Activated CD4-positive, alpha-beta T cell treated with anti-CD3 and anti-CD28 coated beads, Interleukin-2, amount 50 U/mL, for 16 hours (primary cell): ENCODE results near the gene KBTBD3.

ENCODE experiments used
- DNase-seq: peaks from one replicate; pipeline ENCODE4 v3.0.0-alpha.2; 2020

KBTBD3 gene

GRCh38 chr11:106076919-106077608 is at the start of gene KBTBD3:
KBTBD3 (minus strand) TSS chr11:106077347; CDS start chr11:106059097, 18,250 bp downstream.
- DNase-seq, result peak; percentile 99

GRCh38 chr11:106121570-106122320 is 44.6 kb upstream of the KBTBD3 start:
- no peak for DNase-seq

GRCh38 chr11:106105986-106106385 is 28.8 kb upstream of the KBTBD3 start:
- no peak for DNase-seq

- no peak for DNase-seq
Measured at GRCh38 chr11:106101819-106102218, 24.7 kb upstream of the KBTBD3 start.

- DNase-seq, result no peak
Measured at GRCh38 chr11:106101370-106101769, 24.2 kb upstream of the KBTBD3 start.

GRCh38 chr11:106098893-106099553 is 21.9 kb upstream of the KBTBD3 start:
- no peak for DNase-seq

- DNase-seq, result no peak
Measured at GRCh38 chr11:106092446-106092845, 15.3 kb upstream of the KBTBD3 start.

GRCh38 chr11:106091480-106092123 is 14.5 kb upstream of the KBTBD3 start:
- peak; percentile 80 for DNase-seq

- DNase-seq, result no peak
Measured at GRCh38 chr11:106088896-106089295, 11.7 kb upstream of the KBTBD3 start.

- DNase-seq, result peak; percentile 50
Measured at GRCh38 chr11:106087815-106088435, 10.8 kb upstream of the KBTBD3 start.

- no peak for DNase-seq
Measured at GRCh38 chr11:106086850-106087249, 9.7 kb upstream of the KBTBD3 start.

GRCh38 chr11:106086135-106086534 is 9.0 kb upstream of the KBTBD3 start:
- DNase-seq, result no peak

GRCh38 chr11:106082096-106082495 is 4.9 kb upstream of the KBTBD3 start:
- DNase-seq, result no peak

- no peak for DNase-seq
Measured at GRCh38 chr11:106077609-106078455, 685 bp upstream of the KBTBD3 start, which contains the start of gene AASDHPPT. AASDHPPT (plus strand) TSS chr11:106077662; CDS start chr11:106077711, 49 bp downstream.

- no peak for DNase-seq
Measured at GRCh38 chr11:106076171-106076918, 802 bp downstream of the KBTBD3 start.

- DNase-seq, result no peak
Measured at GRCh38 chr11:106072804-106073203, 4.3 kb downstream of the KBTBD3 start.

GRCh38 chr11:106070606-106071005 is 6.5 kb downstream of the KBTBD3 start:
- no peak for DNase-seq

GRCh38 chr11:106063009-106063408 is 14.1 kb downstream of the KBTBD3 start:
- DNase-seq, result no peak

- DNase-seq, result peak; percentile 34
Measured at GRCh38 chr11:106061954-106062949, 14.9 kb downstream of the KBTBD3 start.
